22Rv1 (cell line): ENCODE results near the gene ABCC8.

Experiments
- H3K27ac ChIP-seq: fragments of 450-650 bp; 2 replicates; pipeline ENCODE4 v1.5.1; 2017
- CTCF ChIP-seq: fragments of 450-650 bp; IDR thresholded peaks from 2 replicates; pipeline ENCODE4 v1.5.1; 2017; ENCODE audit warnings: mild to moderate bottlenecking
- ZFX ChIP-seq: fragments of 450-650 bp; IDR thresholded peaks from 2 replicates; pipeline ENCODE4 v1.6.1; 2017; ENCODE audit warnings: antibody characterized with exemption, borderline replicate concordance

ABCC8 gene

GRCh38 chr11:17383461-17383860 lies 93.2 kb downstream of the ABCC8 start:
- no peak overlapping the region for H3K27ac ChIP-seq
- TF ChIP-seq CTCF (no peak), ZFX (no peak)

- TF ChIP-seq CTCF, result no peak
- TF ChIP-seq ZFX, result no peak
- H3K27ac ChIP-seq, result no peak overlapping the region
Measured at GRCh38 chr11:17382046-17382728, 94.5 kb downstream of the ABCC8 start.

- no peak for TF ChIP-seq ZFX
- TF ChIP-seq CTCF, result no peak
- H3K27ac ChIP-seq, result no peak overlapping the region
Measured at GRCh38 chr11:17381156-17381555, 95.5 kb downstream of the ABCC8 start.

- TF ChIP-seq CTCF, result no peak
- no peak for TF ChIP-seq ZFX
Measured at GRCh38 chr11:17379383-17380180, 97.1 kb downstream of the ABCC8 start.

GRCh38 chr11:17378655-17379054 lies 98.0 kb downstream of the ABCC8 start:
- no peak overlapping the region for H3K27ac ChIP-seq
- TF ChIP-seq CTCF (no peak), ZFX (no peak)

More at GRCh38 chr11:17379383-17380180, 97.1 kb downstream of the ABCC8 start:
- no peak overlapping the region for H3K27ac ChIP-seq

GRCh38 chr11:17376493-17376892 lies 100.2 kb downstream of the ABCC8 start:
- H3K27ac ChIP-seq, result no peak overlapping the region
- TF ChIP-seq CTCF (no peak), ZFX (no peak)

- no peak overlapping the region for H3K27ac ChIP-seq
- no peak for TF ChIP-seq CTCF
Measured at GRCh38 chr11:17375547-17375946, 101.1 kb downstream of the ABCC8 start.
